Liver (tissue), 9 donors: ENCODE measurements around the gene NELL1. TPM values are rescaled to one million over a fixed set of nuclear protein-coding genes. Genes with fewer than 3 reads are reported as not detected.

Experiments used
- DNase-seq: peaks from one replicate; pipeline ENCODE4 v3.0.0-alpha.2; 2017; ENCODE audit warnings: low spot score
- H3K27ac ChIP-seq, 2 donors: one replicate each; pipeline ENCODE4 v1.7.0; 2013; ENCODE audit warnings: inconsistent platforms in 2 of 2, low read length in 2 of 2, control low read depth in 1 of 2, low read depth in 1 of 2, mild to moderate bottlenecking in 1 of 2
- H3K27me3 ChIP-seq, 4 donors: one replicate each; pipeline versions ENCODE4 v1.6.1 to v1.7.0; 2013; ENCODE audit warnings: low read length in 3 of 4, inconsistent platforms in 1 of 4, mild to moderate bottlenecking in 1 of 4, moderate library complexity in 1 of 4; ENCODE audit not compliant: control insufficient read depth in 4 of 4, insufficient read depth in 4 of 4
- H3K36me3 ChIP-seq, 4 donors: one replicate each; pipeline versions ENCODE4 v1.6.1 to v1.7.0; 2013; ENCODE audit warnings: low read length in 3 of 4, mild to moderate bottlenecking in 3 of 4, low read depth in 1 of 4, moderate library complexity in 1 of 4; ENCODE audit not compliant: control insufficient read depth in 4 of 4, insufficient read depth in 3 of 4
- H3K4me1 ChIP-seq, 4 donors: one replicate each; pipeline versions ENCODE4 v1.6.1 to v1.7.0; 2013; ENCODE audit warnings: low read length in 3 of 4, mild to moderate bottlenecking in 3 of 4, moderate library complexity in 1 of 4; ENCODE audit not compliant: control insufficient read depth in 4 of 4, insufficient read depth in 4 of 4
- H3K4me3 ChIP-seq, 3 donors: one replicate each; pipeline versions ENCODE4 v1.6.1 to v1.7.0; 2013; ENCODE audit warnings: low read length in 3 of 3, control low read depth in 1 of 3, low read depth in 1 of 3, mild to moderate bottlenecking in 1 of 3
- H3K9ac ChIP-seq, 2 donors: one replicate each; pipeline ENCODE4 v1.7.0; 2013; ENCODE audit warnings: low read length in 2 of 2, mild to moderate bottlenecking in 2 of 2, moderate library complexity in 2 of 2, control low read depth in 1 of 2, low read depth in 1 of 2
- H3K9me3 ChIP-seq, 4 donors: one replicate each; pipeline versions ENCODE4 v1.6.1 to v1.7.0; 2013; ENCODE audit warnings: low read length in 3 of 4; ENCODE audit not compliant: control insufficient read depth in 4 of 4
- FOXA1 ChIP-seq: IDR thresholded peaks from 2 replicates; pipeline ENCODE4 v1.6.1; 2016; ENCODE audit warnings: antibody characterized with exemption
- FOXA2 ChIP-seq: IDR thresholded peaks from 2 replicates; pipeline ENCODE4 v1.6.1; 2016; ENCODE audit warnings: antibody characterized with exemption
- GABPA ChIP-seq, 2 donors: IDR thresholded peaks in 1 of 2; conservative IDR thresholded peaks in 1 of 2; 2 replicates each; pipeline ENCODE4 v1.6.1; 2016; ENCODE audit warnings: antibody characterized with exemption in 2 of 2, mild to moderate bottlenecking in 1 of 2, moderate library complexity in 1 of 2
- HNF4A ChIP-seq, 2 donors: conservative IDR thresholded peaks; 2 replicates each; pipeline ENCODE4 v1.6.1; 2016; ENCODE audit warnings: antibody characterized with exemption in 2 of 2, mild to moderate bottlenecking in 2 of 2
- HNF4G ChIP-seq: IDR thresholded peaks from 2 replicates; pipeline ENCODE4 v1.6.1; 2016; ENCODE audit warnings: antibody characterized with exemption
- JUND ChIP-seq, 2 donors: IDR thresholded peaks; 2 replicates each; pipeline ENCODE4 v1.6.1; 2016; ENCODE audit warnings: antibody characterized with exemption in 2 of 2
- NR2F2 ChIP-seq: IDR thresholded peaks from 2 replicates; pipeline ENCODE4 v1.6.1; 2016; ENCODE audit warnings: antibody characterized with exemption
- RAD21 ChIP-seq, 2 donors: IDR thresholded peaks; 2 replicates each; pipeline ENCODE4 v1.6.1; 2016; ENCODE audit warnings: antibody characterized with exemption in 2 of 2, mild to moderate bottlenecking in 2 of 2
- RXRA ChIP-seq, 2 donors: IDR thresholded peaks; 2 replicates each; pipeline ENCODE4 v1.6.1; 2017 to 2018; ENCODE audit warnings: antibody characterized with exemption in 2 of 2, mild to moderate bottlenecking in 1 of 2
- SP1 ChIP-seq: IDR thresholded peaks from 2 replicates; pipeline ENCODE4 v1.6.1; 2018; ENCODE audit warnings: antibody characterized with exemption, mild to moderate bottlenecking
- TAF1 ChIP-seq: conservative IDR thresholded peaks from 2 replicates; pipeline ENCODE4 v1.6.1; 2016; ENCODE audit warnings: antibody characterized with exemption, mild to moderate bottlenecking
- YY1 ChIP-seq: IDR thresholded peaks from 2 replicates; pipeline ENCODE4 v1.6.1; 2016; ENCODE audit warnings: antibody characterized with exemption, mild to moderate bottlenecking
- whole genome bisulfite sequencing: extraction: QIAGEN DNeasy Blood & Tissue Kit; methylation state at CpG from one replicate; pipeline ENCODE4 v1.1.7; 2013; 5-methylcytosine and 5-hydroxymethylcytosine counted together
- polyA plus RNA-seq, 2 donors: library from polyadenylated mRNA; stranded (reverse) in 1 of 2; unstranded in 1 of 2; fragments of 200-250 nt in 1 of 2; fragments of >200 nt in 1 of 2; fragmentation: Nextera tagmentation in 1 of 2; extraction: Ambion mirVana in 1 of 2; gene quantifications; one replicate each; pipeline versions ENCODE4 v1.2.1 to v1.2.3, GENCODE V29; 2013 to 2015
- total RNA-seq, 2 donors: library from RNA; depleted of rRNA; stranded (reverse); fragments of >200 nt; gene quantifications; one replicate each; pipeline ENCODE4 v1.2.3, GENCODE V29; 2014
- TF ChIP-seq, protein P1 (sequence below): IDR thresholded peaks from 2 replicates; pipeline ENCODE4 v1.6.1; 2016; ENCODE audit warnings: antibody characterized with exemption
- TF ChIP-seq, protein P2 (sequence below): IDR thresholded peaks from 2 replicates; pipeline ENCODE4 v1.6.1; 2016; ENCODE audit warnings: antibody characterized with exemption
- TF ChIP-seq, protein P3 (sequence below): IDR thresholded peaks from 2 replicates; pipeline ENCODE4 v1.6.1; 2016; ENCODE audit warnings: antibody characterized with exemption, mild to moderate bottlenecking
- TF ChIP-seq, protein P4 (sequence below): IDR thresholded peaks from 2 replicates; pipeline ENCODE4 v1.6.1; 2016; ENCODE audit warnings: antibody characterized with exemption
- TF ChIP-seq, protein P5 (sequence below): fragments of 150-350 bp; IDR thresholded peaks from 2 replicates; pipeline ENCODE4 v1.5.1; 2017; ENCODE audit warnings: improper control_type of control experiment, low read depth, low read length; ENCODE audit not compliant: missing input control
- donor health status: healthy.
- donor health status: healthy.
- donor health status: healthy.
- donor health status: healthy.
- donor health status: healthy.

The NELL1 gene
- total and polyA plus RNA-seq, 4 donors, result not detected

DNA sequence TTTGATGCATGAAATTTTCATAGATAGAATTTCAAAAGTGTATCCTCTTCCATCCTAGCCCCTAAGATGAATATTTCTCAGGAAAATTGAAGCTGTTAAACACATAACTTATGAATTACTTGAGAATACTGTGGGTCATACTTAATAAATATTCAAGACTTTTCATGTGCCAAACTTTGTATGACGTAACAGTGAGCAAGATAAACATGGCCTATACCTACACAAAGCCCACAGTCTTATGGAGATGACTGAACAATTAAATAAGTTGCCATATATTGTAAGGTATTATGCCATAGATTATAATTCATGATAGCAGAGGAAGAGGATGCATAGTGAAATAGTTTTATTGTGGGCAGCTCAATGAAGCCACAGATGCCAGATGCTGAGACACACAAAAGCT, 902.8 kb downstream of the NELL1 start:
- no peak overlapping the region for H3K27ac ChIP-seq
- no peaks in the 10 kb centered on the region for H3K27me3 ChIP-seq
- TF ChIP-seq, protein P1, sequence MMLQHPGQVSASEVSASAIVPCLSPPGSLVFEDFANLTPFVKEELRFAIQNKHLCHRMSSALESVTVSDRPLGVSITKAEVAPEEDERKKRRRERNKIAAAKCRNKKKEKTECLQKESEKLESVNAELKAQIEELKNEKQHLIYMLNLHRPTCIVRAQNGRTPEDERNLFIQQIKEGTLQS, result no peak
- no peak for TF ChIP-seq GABPA (IDR thresholded peaks at IDR 0.05 in 1 of 2, conservative IDR thresholded peaks at IDR 0.05 in 1 of 2)
- no peak for TF ChIP-seq RXRA (IDR thresholded peaks at IDR 0.05)
- TF ChIP-seq, protein P2, sequence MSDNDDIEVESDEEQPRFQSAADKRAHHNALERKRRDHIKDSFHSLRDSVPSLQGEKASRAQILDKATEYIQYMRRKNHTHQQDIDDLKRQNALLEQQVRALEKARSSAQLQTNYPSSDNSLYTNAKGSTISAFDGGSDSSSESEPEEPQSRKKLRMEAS, result no peak
- TF ChIP-seq HNF4A (conservative IDR thresholded peaks at IDR 0.05), result no peak
- no peak overlapping the region for H3K4me3 ChIP-seq
- DNase-seq, result no peak
- H3K9ac ChIP-seq, result no peak overlapping the region
- H3K36me3 ChIP-seq, result no peaks in the 10 kb centered on the region
- no peaks in the 10 kb centered on the region for H3K4me1 ChIP-seq
- H3K9me3 ChIP-seq, result no peaks in the 10 kb centered on the region
- WGBS, result 67% methylated on average over 1 of the region's 1 CpG

DNA sequence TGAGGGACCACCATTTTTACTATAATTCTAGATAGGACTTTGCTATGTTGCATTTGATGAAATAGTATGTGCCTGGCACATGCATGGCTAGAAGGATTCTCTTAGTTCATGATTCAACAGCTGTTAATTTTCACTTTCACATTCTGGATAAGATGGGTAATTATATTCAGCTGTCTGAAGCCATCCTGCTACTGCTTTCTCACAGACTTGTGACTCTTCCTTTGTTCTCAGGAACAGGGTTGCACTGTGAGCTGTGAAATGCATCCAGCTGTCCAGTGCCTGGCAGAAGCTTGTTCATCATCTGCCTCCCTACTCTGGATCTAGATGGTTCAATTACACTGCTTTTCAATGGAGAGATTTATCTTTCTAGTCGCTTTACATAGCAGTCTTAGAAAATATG, 913.4 kb downstream of the NELL1 start:
- no peaks in the 10 kb centered on the region for H3K27me3 ChIP-seq
- DNase-seq, result no peak
- H3K36me3 ChIP-seq, result no peaks in the 10 kb centered on the region
- H3K9me3 ChIP-seq, result no peaks in the 10 kb centered on the region
- H3K4me1 ChIP-seq, result no peaks in the 10 kb centered on the region
- no peak overlapping the region for H3K27ac ChIP-seq
- H3K9ac ChIP-seq, result no peak overlapping the region
- 75% methylated on average over 1 of the region's 1 CpG for whole genome bisulfite sequencing
- H3K4me3 ChIP-seq, result no peak overlapping the region
- TF ChIP-seq NR2F2 (no peak), JUND (IDR thresholded peaks at IDR 0.05) (no peak), SP1 (no peak), TAF1 (no peak), YY1 (no peak), FOXA1 (no peak), RAD21 (IDR thresholded peaks at IDR 0.05) (no peak), HNF4A (conservative IDR thresholded peaks at IDR 0.05) (no peak), GABPA (IDR thresholded peaks at IDR 0.05 in 1 of 2, conservative IDR thresholded peaks at IDR 0.05 in 1 of 2) (no peak), FOXA2 (no peak), HNF4G (no peak)
- TF ChIP-seq, protein P3, sequence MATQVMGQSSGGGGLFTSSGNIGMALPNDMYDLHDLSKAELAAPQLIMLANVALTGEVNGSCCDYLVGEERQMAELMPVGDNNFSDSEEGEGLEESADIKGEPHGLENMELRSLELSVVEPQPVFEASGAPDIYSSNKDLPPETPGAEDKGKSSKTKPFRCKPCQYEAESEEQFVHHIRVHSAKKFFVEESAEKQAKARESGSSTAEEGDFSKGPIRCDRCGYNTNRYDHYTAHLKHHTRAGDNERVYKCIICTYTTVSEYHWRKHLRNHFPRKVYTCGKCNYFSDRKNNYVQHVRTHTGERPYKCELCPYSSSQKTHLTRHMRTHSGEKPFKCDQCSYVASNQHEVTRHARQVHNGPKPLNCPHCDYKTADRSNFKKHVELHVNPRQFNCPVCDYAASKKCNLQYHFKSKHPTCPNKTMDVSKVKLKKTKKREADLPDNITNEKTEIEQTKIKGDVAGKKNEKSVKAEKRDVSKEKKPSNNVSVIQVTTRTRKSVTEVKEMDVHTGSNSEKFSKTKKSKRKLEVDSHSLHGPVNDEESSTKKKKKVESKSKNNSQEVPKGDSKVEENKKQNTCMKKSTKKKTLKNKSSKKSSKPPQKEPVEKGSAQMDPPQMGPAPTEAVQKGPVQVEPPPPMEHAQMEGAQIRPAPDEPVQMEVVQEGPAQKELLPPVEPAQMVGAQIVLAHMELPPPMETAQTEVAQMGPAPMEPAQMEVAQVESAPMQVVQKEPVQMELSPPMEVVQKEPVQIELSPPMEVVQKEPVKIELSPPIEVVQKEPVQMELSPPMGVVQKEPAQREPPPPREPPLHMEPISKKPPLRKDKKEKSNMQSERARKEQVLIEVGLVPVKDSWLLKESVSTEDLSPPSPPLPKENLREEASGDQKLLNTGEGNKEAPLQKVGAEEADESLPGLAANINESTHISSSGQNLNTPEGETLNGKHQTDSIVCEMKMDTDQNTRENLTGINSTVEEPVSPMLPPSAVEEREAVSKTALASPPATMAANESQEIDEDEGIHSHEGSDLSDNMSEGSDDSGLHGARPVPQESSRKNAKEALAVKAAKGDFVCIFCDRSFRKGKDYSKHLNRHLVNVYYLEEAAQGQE, result no peak
- TF ChIP-seq, protein P1, result no peak
- TF ChIP-seq, protein P2, result no peak
- TF ChIP-seq, protein P4, sequence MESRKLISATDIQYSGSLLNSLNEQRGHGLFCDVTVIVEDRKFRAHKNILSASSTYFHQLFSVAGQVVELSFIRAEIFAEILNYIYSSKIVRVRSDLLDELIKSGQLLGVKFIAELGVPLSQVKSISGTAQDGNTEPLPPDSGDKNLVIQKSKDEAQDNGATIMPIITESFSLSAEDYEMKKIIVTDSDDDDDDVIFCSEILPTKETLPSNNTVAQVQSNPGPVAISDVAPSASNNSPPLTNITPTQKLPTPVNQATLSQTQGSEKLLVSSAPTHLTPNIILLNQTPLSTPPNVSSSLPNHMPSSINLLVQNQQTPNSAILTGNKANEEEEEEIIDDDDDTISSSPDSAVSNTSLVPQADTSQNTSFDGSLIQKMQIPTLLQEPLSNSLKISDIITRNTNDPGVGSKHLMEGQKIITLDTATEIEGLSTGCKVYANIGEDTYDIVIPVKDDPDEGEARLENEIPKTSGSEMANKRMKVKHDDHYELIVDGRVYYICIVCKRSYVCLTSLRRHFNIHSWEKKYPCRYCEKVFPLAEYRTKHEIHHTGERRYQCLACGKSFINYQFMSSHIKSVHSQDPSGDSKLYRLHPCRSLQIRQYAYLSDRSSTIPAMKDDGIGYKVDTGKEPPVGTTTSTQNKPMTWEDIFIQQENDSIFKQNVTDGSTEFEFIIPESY, result no peak
- TF ChIP-seq, protein P5, sequence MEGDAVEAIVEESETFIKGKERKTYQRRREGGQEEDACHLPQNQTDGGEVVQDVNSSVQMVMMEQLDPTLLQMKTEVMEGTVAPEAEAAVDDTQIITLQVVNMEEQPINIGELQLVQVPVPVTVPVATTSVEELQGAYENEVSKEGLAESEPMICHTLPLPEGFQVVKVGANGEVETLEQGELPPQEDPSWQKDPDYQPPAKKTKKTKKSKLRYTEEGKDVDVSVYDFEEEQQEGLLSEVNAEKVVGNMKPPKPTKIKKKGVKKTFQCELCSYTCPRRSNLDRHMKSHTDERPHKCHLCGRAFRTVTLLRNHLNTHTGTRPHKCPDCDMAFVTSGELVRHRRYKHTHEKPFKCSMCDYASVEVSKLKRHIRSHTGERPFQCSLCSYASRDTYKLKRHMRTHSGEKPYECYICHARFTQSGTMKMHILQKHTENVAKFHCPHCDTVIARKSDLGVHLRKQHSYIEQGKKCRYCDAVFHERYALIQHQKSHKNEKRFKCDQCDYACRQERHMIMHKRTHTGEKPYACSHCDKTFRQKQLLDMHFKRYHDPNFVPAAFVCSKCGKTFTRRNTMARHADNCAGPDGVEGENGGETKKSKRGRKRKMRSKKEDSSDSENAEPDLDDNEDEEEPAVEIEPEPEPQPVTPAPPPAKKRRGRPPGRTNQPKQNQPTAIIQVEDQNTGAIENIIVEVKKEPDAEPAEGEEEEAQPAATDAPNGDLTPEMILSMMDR, result no peak
